Endothelial cell (in vitro differentiated cells): Measurements from ENCODE around the gene ADIPOQ. TPM values are rescaled to one million over a fixed set of nuclear protein-coding genes. Genes with fewer than 3 reads are reported as not detected.
A peak's percentile ranks its signal among the peaks of the same experiment; 100 is the strongest.
"Not testable (repeated sequence)": the region's sequence is repeated elsewhere in the genome, so short reads cannot be mapped to it uniquely, and the experiment has no call there.

ENCODE experiments used
- DNase-seq: peaks from one replicate; pipeline ENCODE4 v3.0.0; 2021; ENCODE audit warnings: low spot score
- H3K27ac Mint-ChIP-seq: one replicate; pipeline ENCODE4 v1.8.0; 2021; ENCODE audit warnings: mixed read lengths, inconsistent platforms; ENCODE audit not compliant: unreplicated experiment
- H3K27me3 Mint-ChIP-seq: one replicate; pipeline ENCODE4 v1.8.0; 2021; ENCODE audit warnings: mild to moderate bottlenecking, moderate library complexity, mixed read lengths, inconsistent platforms; ENCODE audit not compliant: unreplicated experiment
- H3K36me3 Mint-ChIP-seq: one replicate; pipeline ENCODE4 v1.8.0; 2021; ENCODE audit warnings: mild to moderate bottlenecking, low read depth, mixed read lengths, inconsistent platforms; ENCODE audit not compliant: unreplicated experiment
- H3K4me1 Mint-ChIP-seq: one replicate; pipeline ENCODE4 v1.8.0; 2021; ENCODE audit warnings: mild to moderate bottlenecking, mixed read lengths, inconsistent platforms; ENCODE audit not compliant: unreplicated experiment
- H3K4me3 Mint-ChIP-seq: one replicate; pipeline ENCODE4 v1.8.0; 2021; ENCODE audit warnings: mild to moderate bottlenecking, mixed read lengths, inconsistent platforms; ENCODE audit not compliant: unreplicated experiment
- H3K9me3 Mint-ChIP-seq: one replicate; pipeline ENCODE4 v1.8.0; 2021; ENCODE audit warnings: mixed read lengths, inconsistent platforms; ENCODE audit not compliant: unreplicated experiment
- total RNA-seq: library from RNA; stranded (reverse); fragmentation: NEBNext Ultra II Directional; extraction: Animal tissue kit (Norgen Biotek cat#: 25700); gene quantifications from one replicate; pipeline ENCODE4 v1.2.1, GENCODE V29; 2021; ENCODE audit not compliant: unreplicated experiment
- TF ChIP-seq, protein P1 (sequence below): fragments of 200-600 bp; sonication (generic); IDR thresholded peaks from one replicate; pipeline ENCODE4 v1.5.0; 2021; ENCODE audit warnings: antibody characterized with exemption; ENCODE audit not compliant: unreplicated experiment

ADIPOQ gene
- total RNA-seq, 1 donor from 2014 or later = not detected

GRCh38 chr3:186815435-186815834 is 27.1 kb upstream of the ADIPOQ start:
- Mint-ChIP-seq H3K27ac (no peak overlapping the region), H3K4me1 (peaks cover 3% of the 10 kb centered on the region), H3K27me3 (peaks cover 10% of the 10 kb centered on the region), H3K36me3 (no peaks in the 10 kb centered on the region), H3K9me3 (no peaks in the 10 kb centered on the region), H3K4me3 (no peak overlapping the region)
- TF ChIP-seq, protein P1, sequence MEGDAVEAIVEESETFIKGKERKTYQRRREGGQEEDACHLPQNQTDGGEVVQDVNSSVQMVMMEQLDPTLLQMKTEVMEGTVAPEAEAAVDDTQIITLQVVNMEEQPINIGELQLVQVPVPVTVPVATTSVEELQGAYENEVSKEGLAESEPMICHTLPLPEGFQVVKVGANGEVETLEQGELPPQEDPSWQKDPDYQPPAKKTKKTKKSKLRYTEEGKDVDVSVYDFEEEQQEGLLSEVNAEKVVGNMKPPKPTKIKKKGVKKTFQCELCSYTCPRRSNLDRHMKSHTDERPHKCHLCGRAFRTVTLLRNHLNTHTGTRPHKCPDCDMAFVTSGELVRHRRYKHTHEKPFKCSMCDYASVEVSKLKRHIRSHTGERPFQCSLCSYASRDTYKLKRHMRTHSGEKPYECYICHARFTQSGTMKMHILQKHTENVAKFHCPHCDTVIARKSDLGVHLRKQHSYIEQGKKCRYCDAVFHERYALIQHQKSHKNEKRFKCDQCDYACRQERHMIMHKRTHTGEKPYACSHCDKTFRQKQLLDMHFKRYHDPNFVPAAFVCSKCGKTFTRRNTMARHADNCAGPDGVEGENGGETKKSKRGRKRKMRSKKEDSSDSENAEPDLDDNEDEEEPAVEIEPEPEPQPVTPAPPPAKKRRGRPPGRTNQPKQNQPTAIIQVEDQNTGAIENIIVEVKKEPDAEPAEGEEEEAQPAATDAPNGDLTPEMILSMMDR = no peak
- no peak for DNase-seq

GRCh38 chr3:186818516-186818915 is 24.0 kb upstream of the ADIPOQ start:
- H3K4me3 Mint-ChIP-seq = no peak overlapping the region
- no peaks in the 10 kb centered on the region for H3K9me3 Mint-ChIP-seq
- TF ChIP-seq, protein P1 = no peak
- DNase-seq = no peak
- peaks cover 6% of the 10 kb centered on the region for H3K27me3 Mint-ChIP-seq
- H3K36me3 Mint-ChIP-seq = no peaks in the 10 kb centered on the region
- H3K27ac Mint-ChIP-seq = no peak overlapping the region
- peaks cover 3% of the 10 kb centered on the region for H3K4me1 Mint-ChIP-seq

GRCh38 chr3:186818956-186819355 is 23.6 kb upstream of the ADIPOQ start:
- no peaks in the 10 kb centered on the region for H3K36me3 Mint-ChIP-seq
- H3K4me3 Mint-ChIP-seq = no peak overlapping the region
- peaks cover 6% of the 10 kb centered on the region for H3K27me3 Mint-ChIP-seq
- H3K9me3 Mint-ChIP-seq = no peaks in the 10 kb centered on the region
- no peak for DNase-seq
- TF ChIP-seq, protein P1 = no peak
- H3K4me1 Mint-ChIP-seq = peaks cover 5% of the 10 kb centered on the region
- no peak overlapping the region for H3K27ac Mint-ChIP-seq

DNA sequence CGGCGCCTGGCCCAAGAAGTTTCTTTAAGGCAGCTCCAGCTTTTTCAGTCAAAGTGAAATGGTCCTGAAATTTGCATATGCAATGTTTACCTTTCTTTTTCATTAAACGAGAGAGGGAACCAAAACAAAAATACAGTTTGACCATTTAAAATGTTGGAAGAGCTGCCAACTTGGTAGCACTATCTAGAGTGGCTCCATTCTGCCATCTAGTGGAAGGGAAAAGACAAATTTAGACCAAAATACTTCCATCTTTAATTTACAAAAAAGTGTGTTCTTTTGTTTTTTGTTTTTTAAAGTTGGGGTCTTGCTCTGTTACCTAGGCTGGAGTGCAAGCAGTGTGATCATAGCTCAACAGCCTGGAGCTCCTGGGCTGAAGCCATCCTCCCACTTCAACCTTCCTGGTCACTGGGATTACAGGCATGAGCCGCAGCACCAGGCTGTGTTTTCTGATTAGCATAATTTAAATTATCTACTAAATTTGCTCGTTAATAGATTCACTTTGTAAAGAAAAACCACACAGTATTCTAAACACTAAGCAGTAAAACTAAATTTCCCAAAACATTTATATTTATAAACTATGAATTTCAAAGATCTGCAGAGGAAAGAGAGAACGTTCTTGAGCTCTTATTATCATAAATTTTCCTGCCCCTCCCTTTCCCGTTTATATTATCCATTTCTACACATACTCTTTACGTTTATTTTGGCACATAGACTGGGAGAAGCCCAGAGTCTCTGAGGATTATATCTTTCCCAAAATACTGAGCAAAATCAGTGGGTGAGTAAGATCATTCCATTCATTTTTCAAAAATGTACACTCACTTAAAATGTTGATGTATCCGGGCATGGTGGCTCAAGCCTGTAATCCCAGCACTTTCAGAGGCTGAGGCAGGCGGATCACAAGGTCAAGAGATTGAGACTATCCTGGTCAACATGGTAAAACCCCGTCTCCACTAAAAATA is 20.8 kb upstream of the ADIPOQ start:
- no peak overlapping the region for H3K4me3 Mint-ChIP-seq
- no peak overlapping the region for H3K27ac Mint-ChIP-seq
- no peaks in the 10 kb centered on the region for H3K36me3 Mint-ChIP-seq
- peaks cover 14% of the 10 kb centered on the region for H3K4me1 Mint-ChIP-seq
- H3K9me3 Mint-ChIP-seq = no peaks in the 10 kb centered on the region
- H3K27me3 Mint-ChIP-seq = peaks cover 15% of the 10 kb centered on the region
- TF ChIP-seq, protein P1 = peak; percentile 72
- DNase-seq = peak; percentile 15

- not testable (repeated sequence) for DNase-seq, H3K27ac Mint-ChIP-seq, H3K9me3 Mint-ChIP-seq, H3K36me3 Mint-ChIP-seq, H3K4me3 Mint-ChIP-seq
- Mint-ChIP-seq H3K27me3 (peaks cover 14% of the 10 kb centered on the region), H3K4me1 (peaks cover 14% of the 10 kb centered on the region)
Observed at GRCh38 chr3:186822388-186822759, 20.1 kb upstream of the ADIPOQ start.
